Erythroblast (primary cell): ENCODE results near the gene UNC13C.

Source experiments
- GATA1 ChIP-seq: IDR thresholded peaks from 2 replicates; pipeline ENCODE4 v1.6.1; 2011; ENCODE audit warnings: low read depth, mild to moderate bottlenecking, control low read depth, low read length, moderate library complexity
- POLR2A ChIP-seq: IDR thresholded peaks from 2 replicates; pipeline ENCODE4 v1.6.1; 2011; ENCODE audit warnings: mild to moderate bottlenecking, low read length

DNA sequence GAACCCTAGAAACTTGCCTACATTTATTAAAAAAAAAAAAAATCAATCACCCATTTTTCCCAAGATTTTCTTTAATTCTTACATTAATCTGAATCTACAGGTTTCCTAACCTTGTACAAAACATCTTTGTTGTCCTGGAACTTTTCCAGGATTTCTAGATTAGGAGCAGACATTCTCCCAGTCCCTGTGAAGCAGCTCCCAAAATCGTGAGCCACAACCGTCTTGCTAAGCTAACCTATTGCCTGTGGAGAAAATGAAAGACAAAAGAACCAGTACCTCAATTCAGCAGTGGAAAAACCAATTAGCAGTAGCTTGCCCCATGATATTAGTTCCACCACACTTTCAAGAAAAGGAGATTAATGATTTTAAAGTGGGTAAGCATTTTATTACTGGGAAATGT lies 522.1 kb downstream of the UNC13C start:
- TF ChIP-seq POLR2A (no peak), GATA1 (no peak)
